Vagina (tissue), 2 donors: Measurements from ENCODE around the gene PRIM2.
"Not testable (repeated sequence)": the region's sequence is repeated elsewhere in the genome, so short reads cannot be mapped to it uniquely, and the experiment has no call there.

ENCODE experiments used
- POLR2A ChIP-seq, 2 donors: fragments of 450-650 bp; IDR thresholded peaks; one replicate each; pipeline ENCODE4 v1.6.1; 2017; ENCODE audit warnings: antibody characterized with exemption in 2 of 2, mild to moderate bottlenecking in 2 of 2, moderate library complexity in 2 of 2
- POLR2AphosphoS5 ChIP-seq, 2 donors: sonication (generic); formaldehyde crosslinking; IDR thresholded peaks; one replicate each; pipeline ENCODE4 v1.9.0; 2017; ENCODE audit warnings: antibody characterized with exemption in 2 of 2, mild to moderate bottlenecking in 2 of 2, low read depth in 1 of 2; ENCODE audit not compliant: insufficient read depth in 1 of 2
- TF ChIP-seq, protein P1 (sequence below), 3 experiments: fragments of 450-650 bp in 2 of 3; fragments of 200-600 bp in 1 of 3; sonication (generic) in 1 of 3; IDR thresholded peaks; one replicate each; pipeline ENCODE4 v1.5.1; 2017 to 2019; ENCODE audit warnings: antibody characterized with exemption in 3 of 3, mild to moderate bottlenecking in 2 of 3, moderate library complexity in 2 of 3

DNA sequence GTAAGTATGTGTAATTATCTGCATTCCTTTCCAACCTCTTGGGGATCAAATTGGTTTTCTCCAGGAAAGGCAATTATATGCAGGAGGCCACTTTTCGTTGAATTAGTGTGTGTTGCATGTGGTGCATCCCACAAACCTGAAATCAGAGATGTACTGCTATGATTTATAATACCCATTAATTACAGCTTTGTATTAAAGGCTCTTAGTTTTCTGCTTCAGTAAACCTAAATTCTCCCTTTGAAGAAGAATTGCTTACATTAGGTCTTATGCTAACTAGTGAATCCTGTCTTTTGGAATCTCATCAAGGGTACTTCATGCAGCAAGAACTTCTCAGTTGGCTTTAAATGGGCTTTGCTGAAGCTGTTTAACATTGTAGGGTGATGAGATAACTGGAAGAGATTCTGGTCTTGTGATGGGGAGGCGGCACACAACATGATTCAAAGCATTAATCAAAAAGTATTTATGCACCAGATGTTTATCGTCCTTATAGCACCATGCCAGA, 155.5 kb downstream of the PRIM2 start:
- not testable (repeated sequence) for TF ChIP-seq POLR2AphosphoS5 (IDR thresholded peaks at IDR 0.05; ENCODE audit: insufficient read depth in 1 of 2, low read depth in 1 of 2); POLR2A (IDR thresholded peaks at IDR 0.05)
- TF ChIP-seq, protein P1, sequence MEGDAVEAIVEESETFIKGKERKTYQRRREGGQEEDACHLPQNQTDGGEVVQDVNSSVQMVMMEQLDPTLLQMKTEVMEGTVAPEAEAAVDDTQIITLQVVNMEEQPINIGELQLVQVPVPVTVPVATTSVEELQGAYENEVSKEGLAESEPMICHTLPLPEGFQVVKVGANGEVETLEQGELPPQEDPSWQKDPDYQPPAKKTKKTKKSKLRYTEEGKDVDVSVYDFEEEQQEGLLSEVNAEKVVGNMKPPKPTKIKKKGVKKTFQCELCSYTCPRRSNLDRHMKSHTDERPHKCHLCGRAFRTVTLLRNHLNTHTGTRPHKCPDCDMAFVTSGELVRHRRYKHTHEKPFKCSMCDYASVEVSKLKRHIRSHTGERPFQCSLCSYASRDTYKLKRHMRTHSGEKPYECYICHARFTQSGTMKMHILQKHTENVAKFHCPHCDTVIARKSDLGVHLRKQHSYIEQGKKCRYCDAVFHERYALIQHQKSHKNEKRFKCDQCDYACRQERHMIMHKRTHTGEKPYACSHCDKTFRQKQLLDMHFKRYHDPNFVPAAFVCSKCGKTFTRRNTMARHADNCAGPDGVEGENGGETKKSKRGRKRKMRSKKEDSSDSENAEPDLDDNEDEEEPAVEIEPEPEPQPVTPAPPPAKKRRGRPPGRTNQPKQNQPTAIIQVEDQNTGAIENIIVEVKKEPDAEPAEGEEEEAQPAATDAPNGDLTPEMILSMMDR (IDR thresholded peaks at IDR 0.05): not testable (repeated sequence)
